VCaP (cell line): ENCODE measurements around the gene MYG1.
"Not testable (repeated sequence)": the region's sequence is repeated elsewhere in the genome, so short reads cannot be mapped to it uniquely, and the experiment has no call there.

Experiments
- H3K27ac ChIP-seq: fragments of 450-650 bp; 2 replicates; pipeline ENCODE4 v1.5.1; 2017
- TF ChIP-seq, protein P1 (sequence below): fragments of 450-650 bp; conservative IDR thresholded peaks from 2 replicates; pipeline ENCODE4 v1.5.1; 2017; ENCODE audit warnings: mild to moderate bottlenecking, moderate library complexity

The MYG1 gene

DNA sequence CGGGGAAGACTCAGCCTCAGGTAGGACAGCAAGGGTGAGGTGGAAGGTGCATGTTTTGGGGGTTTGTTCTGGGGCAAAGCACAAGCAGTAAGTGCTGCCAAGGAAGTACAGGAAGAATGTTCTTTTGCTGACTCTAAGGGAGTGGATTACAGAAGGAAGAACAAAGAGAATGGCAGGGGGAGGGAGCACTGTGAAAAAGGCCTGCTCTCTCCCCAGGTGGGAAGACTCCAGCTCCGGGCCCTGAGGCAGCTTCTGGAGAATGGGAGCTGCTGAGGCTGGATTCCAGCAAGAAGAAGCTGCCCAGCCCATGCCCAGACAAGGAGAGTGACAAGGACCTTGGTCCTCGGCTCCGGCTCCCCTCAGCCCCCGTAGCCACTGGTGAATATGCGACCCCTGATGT is 11.2 kb upstream of the MYG1 start:
- TF ChIP-seq, protein P1, sequence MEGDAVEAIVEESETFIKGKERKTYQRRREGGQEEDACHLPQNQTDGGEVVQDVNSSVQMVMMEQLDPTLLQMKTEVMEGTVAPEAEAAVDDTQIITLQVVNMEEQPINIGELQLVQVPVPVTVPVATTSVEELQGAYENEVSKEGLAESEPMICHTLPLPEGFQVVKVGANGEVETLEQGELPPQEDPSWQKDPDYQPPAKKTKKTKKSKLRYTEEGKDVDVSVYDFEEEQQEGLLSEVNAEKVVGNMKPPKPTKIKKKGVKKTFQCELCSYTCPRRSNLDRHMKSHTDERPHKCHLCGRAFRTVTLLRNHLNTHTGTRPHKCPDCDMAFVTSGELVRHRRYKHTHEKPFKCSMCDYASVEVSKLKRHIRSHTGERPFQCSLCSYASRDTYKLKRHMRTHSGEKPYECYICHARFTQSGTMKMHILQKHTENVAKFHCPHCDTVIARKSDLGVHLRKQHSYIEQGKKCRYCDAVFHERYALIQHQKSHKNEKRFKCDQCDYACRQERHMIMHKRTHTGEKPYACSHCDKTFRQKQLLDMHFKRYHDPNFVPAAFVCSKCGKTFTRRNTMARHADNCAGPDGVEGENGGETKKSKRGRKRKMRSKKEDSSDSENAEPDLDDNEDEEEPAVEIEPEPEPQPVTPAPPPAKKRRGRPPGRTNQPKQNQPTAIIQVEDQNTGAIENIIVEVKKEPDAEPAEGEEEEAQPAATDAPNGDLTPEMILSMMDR: no peak
- no peak overlapping the region for H3K27ac ChIP-seq

DNA sequence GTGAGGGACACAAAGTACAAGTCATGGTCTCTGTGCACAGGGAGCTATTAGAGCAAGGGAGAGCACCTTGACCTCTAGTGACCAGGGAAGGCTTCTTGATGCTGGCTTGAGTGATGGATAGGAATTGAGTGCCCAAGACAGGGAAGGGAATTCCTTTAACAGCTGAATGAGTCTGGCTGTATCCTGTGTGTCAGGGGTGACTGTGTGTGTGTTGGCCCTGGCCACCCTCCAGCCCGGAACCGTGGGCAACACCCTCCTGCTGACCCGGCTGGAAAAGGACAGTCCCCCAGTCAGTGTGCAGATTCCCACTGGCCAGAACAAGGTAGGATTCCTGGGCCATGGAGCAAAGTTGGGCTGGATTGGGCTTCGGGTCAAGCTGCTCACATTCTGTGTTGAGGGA is 9.6 kb upstream of the MYG1 start:
- H3K27ac ChIP-seq: no peak overlapping the region
- TF ChIP-seq, protein P1: no peak

DNA sequence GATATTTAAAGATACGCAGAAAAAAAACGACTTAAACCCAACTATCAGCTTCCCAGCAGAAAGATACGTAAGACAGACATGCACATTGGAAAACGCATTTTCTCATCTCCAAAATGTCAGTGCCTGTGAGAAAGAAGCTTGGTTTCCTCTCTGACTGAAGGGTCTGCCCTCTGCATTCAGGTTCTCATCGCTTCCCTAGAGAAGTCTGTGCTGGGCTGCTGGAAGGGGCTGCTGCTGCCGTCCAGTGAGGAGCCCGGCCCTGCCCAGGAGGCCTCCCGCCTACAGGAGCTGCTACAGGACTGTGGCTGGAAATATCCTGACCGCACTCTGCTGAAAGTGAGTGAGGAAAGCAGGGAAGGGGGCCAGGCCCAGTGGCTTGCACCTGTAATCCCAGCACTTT is 8.8 kb upstream of the MYG1 start:
- TF ChIP-seq, protein P1: no peak
- no peak overlapping the region for H3K27ac ChIP-seq

- no peak overlapping the region for H3K27ac ChIP-seq
- TF ChIP-seq, protein P1: no peak
Observed at GRCh38 chr12:53292426-53292825, 7.1 kb upstream of the MYG1 start.

GRCh38 chr12:53295070-53295890 is 4.2 kb upstream of the MYG1 start, which contains the start of gene PFDN5:
PFDN5 (plus strand) TSS chr12:53295542; CDS start chr12:53295568, 26 bp downstream.
- TF ChIP-seq, protein P1: no peak
- peak within 1 kb of the TSS; percentile 83 for H3K27ac ChIP-seq

- H3K27ac ChIP-seq: peak overlapping the region; percentile 83
- TF ChIP-seq, protein P1: no peak
Observed at GRCh38 chr12:53295891-53296219, 3.6 kb upstream of the MYG1 start.

- H3K27ac ChIP-seq: not testable (repeated sequence)
Observed at GRCh38 chr12:53297106-53297505, 2.4 kb upstream of the MYG1 start.

GRCh38 chr12:53298164-53298563 is 1.3 kb upstream of the MYG1 start:
- TF ChIP-seq, protein P1: no peak
- 0 out of 2 replicates have a peak overlapping the region, but pooled peaks have one; percentile 2 for H3K27ac ChIP-seq
